H1 (cell line): ENCODE data around the gene GNA12. TPM values are rescaled to one million over a fixed set of nuclear protein-coding genes. Genes with fewer than 3 reads are reported as not detected.

Experiments
- GTF2F1 ChIP-seq: IDR thresholded peaks from 2 replicates; pipeline ENCODE4 v1.6.1; 2012; ENCODE audit warnings: low read depth, low read length, improper control_type of control experiment, borderline replicate concordance
- RAD21 ChIP-seq, 2 experiments: IDR thresholded peaks in 1 of 2; conservative IDR thresholded peaks in 1 of 2; 2 replicates each; pipeline ENCODE4 v1.6.1; 2011; ENCODE audit warnings: low read depth in 2 of 2, low read length in 2 of 2, improper control_type of control experiment in 1 of 2, inconsistent platforms in 1 of 2, mild to moderate bottlenecking in 1 of 2, moderate library complexity in 1 of 2
- SIN3A ChIP-seq, 2 experiments: IDR thresholded peaks in 1 of 2; conservative IDR thresholded peaks in 1 of 2; 2 replicates each; pipeline ENCODE4 v1.6.1; 2011 to 2012; ENCODE audit warnings: low read length in 2 of 2, improper control_type of control experiment in 1 of 2, low read depth in 1 of 2, mild to moderate bottlenecking in 1 of 2
- SP1 ChIP-seq: IDR thresholded peaks from 2 replicates; pipeline ENCODE4 v1.6.1; 2011; ENCODE audit warnings: low read depth, low read length
- SP4 ChIP-seq: IDR thresholded peaks from 2 replicates; pipeline ENCODE4 v1.6.1; 2012; ENCODE audit warnings: low read length, inconsistent platforms
- polyA plus RNA-seq, 7 experiments: library from polyadenylated mRNA; depleted of rRNA in 3 of 7; stranded (reverse) in 5 of 7; unstranded in 2 of 7; fragments of >200 nt in 5 of 7; fragments of 200-250 nt in 2 of 7; gene quantifications; 1 replicate in 5 of 7; 2 replicates in 1 of 7; 4 replicates in 1 of 7; pipeline versions ENCODE4 v1.2.1 to v1.2.3, GENCODE V29; 2011 to 2013; ENCODE audit warnings: missing spikeins in 2 of 7, mixed read lengths in 2 of 7
- total RNA-seq: library from RNA; stranded (reverse); fragmentation: NEBNext Ultra II Directional; extraction: Animal tissue kit (Norgen Biotek cat#: 25700); gene quantifications from 2 replicates; pipeline ENCODE4 v1.2.1, GENCODE V29; 2021

GNA12 gene
- total and polyA plus RNA-seq, 2 of the 8 experiments (the other 6 are each of a cell fraction or from before 2014, with no cell fraction given): 96.5 to 109 TPM

GRCh38 chr7:2818121-2818520, 26.0 kb downstream of the GNA12 start (continued):
- TF ChIP-seq RAD21 (IDR thresholded peaks at IDR 0.05 in 1 of 2, conservative IDR thresholded peaks at IDR 0.05 in 1 of 2; ENCODE audit: low read depth in 2 of 2, low read length in 2 of 2) (no peak), SIN3A (conservative IDR thresholded peaks at IDR 0.05 in 1 of 2, IDR thresholded peaks at IDR 0.05 in 1 of 2; ENCODE audit: low read depth in 1 of 2, low read length in 2 of 2) (no peak), GTF2F1 (no peak), SP4 (no peak), SP1 (no peak)
